H9 (cell line): ENCODE results near the gene NF1. TPM values are rescaled to one million over a fixed set of nuclear protein-coding genes. Genes with fewer than 3 reads are reported as not detected.

ENCODE experiments used
- DNase-seq: peaks from one replicate; pipeline ENCODE4 v3.0.0-alpha.2; 2017
- H2AFZ ChIP-seq: one replicate; pipeline ENCODE4 v1.6.1; 2013; ENCODE audit warnings: mild to moderate bottlenecking, low read length, control low read depth, moderate library complexity
- H2AK5ac ChIP-seq: 2 replicates; pipeline ENCODE4 v1.6.1; 2013; ENCODE audit warnings: low read length, control low read depth, mixed read lengths; ENCODE audit not compliant: insufficient read length
- H2BK120ac ChIP-seq: one replicate; pipeline ENCODE4 v1.6.1; 2013; ENCODE audit warnings: low read depth, mild to moderate bottlenecking, low read length, control low read depth, inconsistent platforms; ENCODE audit not compliant: poor library complexity, severe bottlenecking
- H2BK12ac ChIP-seq: 2 replicates; pipeline ENCODE4 v1.6.1; 2013; ENCODE audit warnings: low read length, control low read depth, mixed read lengths, low read depth; ENCODE audit not compliant: insufficient read length
- H2BK15ac ChIP-seq: 2 replicates; pipeline ENCODE4 v1.6.1; 2013; ENCODE audit warnings: low read depth, low read length, control low read depth
- H2BK20ac ChIP-seq: one replicate; pipeline ENCODE4 v1.6.1; 2013; ENCODE audit warnings: low read depth, mild to moderate bottlenecking, low read length, control low read depth, inconsistent platforms; ENCODE audit not compliant: poor library complexity, severe bottlenecking
- H2BK5ac ChIP-seq: 2 replicates; pipeline ENCODE4 v1.6.1; 2013; ENCODE audit warnings: low read length, control low read depth, mixed read lengths; ENCODE audit not compliant: insufficient read length
- H3K14ac ChIP-seq: 2 replicates; pipeline ENCODE4 v1.6.1; 2013; ENCODE audit warnings: low read length, control low read depth; ENCODE audit not compliant: insufficient read depth
- H3K18ac ChIP-seq: 2 replicates; pipeline ENCODE4 v1.6.1; 2013; ENCODE audit warnings: low read depth, mild to moderate bottlenecking, mixed read lengths, low read length, control low read depth; ENCODE audit not compliant: insufficient read length
- H3K23ac ChIP-seq: 2 replicates; pipeline ENCODE4 v1.6.1; 2013; ENCODE audit warnings: low read length, control low read depth, mixed read lengths, low read depth; ENCODE audit not compliant: insufficient read length
- H3K23me2 ChIP-seq: 2 replicates; pipeline ENCODE4 v1.6.1; 2013; ENCODE audit warnings: low read depth, mild to moderate bottlenecking, mixed read lengths, low read length, control low read depth; ENCODE audit not compliant: insufficient read length, poor library complexity, severe bottlenecking
- H3K27ac ChIP-seq: 2 replicates; pipeline ENCODE4 v1.5.1; 2013; ENCODE audit warnings: low read length, control low read depth, mixed read lengths, low read depth; ENCODE audit not compliant: insufficient read length
- H3K27me3 ChIP-seq: 2 replicates; pipeline ENCODE4 v1.6.1; 2013; ENCODE audit warnings: low read length, control low read depth, inconsistent platforms; ENCODE audit not compliant: insufficient read depth
- H3K4ac ChIP-seq: 2 replicates; pipeline ENCODE4 v1.6.1; 2013; ENCODE audit warnings: low read depth, mild to moderate bottlenecking, control low read depth, inconsistent platforms, low read length, moderate library complexity
- H3K4me1 ChIP-seq: 2 replicates; pipeline ENCODE4 v1.6.1; 2013; ENCODE audit warnings: low read length, control low read depth, inconsistent platforms; ENCODE audit not compliant: insufficient read depth
- H3K4me2 ChIP-seq: 2 replicates; pipeline ENCODE4 v1.6.1; 2013; ENCODE audit warnings: low read length, control low read depth, mixed read lengths; ENCODE audit not compliant: insufficient read length, insufficient read depth
- H3K56ac ChIP-seq: 2 replicates; pipeline ENCODE4 v1.6.1; 2013; ENCODE audit warnings: low read depth, mild to moderate bottlenecking, mixed read lengths, low read length, control low read depth; ENCODE audit not compliant: insufficient read length
- H3K79me1 ChIP-seq: 2 replicates; pipeline ENCODE4 v1.6.1; 2013; ENCODE audit warnings: low read depth, mild to moderate bottlenecking, moderate library complexity, low read length, control low read depth, inconsistent platforms; ENCODE audit not compliant: insufficient read depth, poor library complexity, severe bottlenecking
- H3K79me2 ChIP-seq: 2 replicates; pipeline ENCODE4 v1.6.1; 2013; ENCODE audit warnings: low read length, control low read depth, inconsistent platforms; ENCODE audit not compliant: insufficient read depth
- H3K9ac ChIP-seq: 2 replicates; pipeline ENCODE4 v1.6.1; 2013; ENCODE audit warnings: low read length, control low read depth, mixed read lengths; ENCODE audit not compliant: insufficient read length; ENCODE audit errors: extremely low read depth
- H3K9me3 ChIP-seq: one replicate; pipeline ENCODE4 v1.6.1; 2013; ENCODE audit warnings: low read depth, low read length, inconsistent platforms; ENCODE audit not compliant: control insufficient read depth
- H3T11ph ChIP-seq: one replicate; pipeline ENCODE4 v1.6.1; 2013; ENCODE audit warnings: mild to moderate bottlenecking, low read length, control low read depth, inconsistent platforms
- H4K20me1 ChIP-seq: one replicate; pipeline ENCODE4 v1.6.1; 2013; ENCODE audit not compliant: control insufficient read depth, insufficient read length, insufficient read depth
- H4K5ac ChIP-seq: 2 replicates; pipeline ENCODE4 v1.6.1; 2013; ENCODE audit warnings: low read depth, mild to moderate bottlenecking, mixed read lengths, low read length, control low read depth; ENCODE audit not compliant: insufficient read length
- H4K8ac ChIP-seq: replicated peaks from 2 replicates; pipeline ENCODE4 v1.6.1; 2013; ENCODE audit warnings: low read length, control low read depth, mixed read lengths, low read depth; ENCODE audit not compliant: insufficient read length
- H4K91ac ChIP-seq: 2 replicates; pipeline ENCODE4 v1.6.1; 2013; ENCODE audit warnings: low read depth, mild to moderate bottlenecking, moderate library complexity, mixed read lengths, low read length, control low read depth; ENCODE audit not compliant: insufficient read length
- H3K27ac Mint-ChIP-seq, 3 experiments: 2 replicates in 2 of 3; 3 replicates in 1 of 3; pipeline ENCODE4 v1.8.0; 2020 to 2021; ENCODE audit warnings: mixed read lengths in 3 of 3, mild to moderate bottlenecking in 1 of 3, moderate library complexity in 1 of 3
- H3K27me3 Mint-ChIP-seq: 2 replicates; pipeline ENCODE4 v1.8.0; 2021; ENCODE audit warnings: low read depth, mild to moderate bottlenecking, moderate library complexity, mixed read lengths
- H3K36me3 Mint-ChIP-seq, 3 experiments: 2 replicates in 2 of 3; 3 replicates in 1 of 3; pipeline ENCODE4 v1.8.0; 2020 to 2021; ENCODE audit warnings: low read depth in 3 of 3, mixed read lengths in 3 of 3; ENCODE audit not compliant: insufficient read depth in 1 of 3
- H3K4me1 Mint-ChIP-seq, 2 experiments: 2 replicates each; pipeline ENCODE4 v1.8.0; 2020; ENCODE audit warnings: mixed read lengths in 2 of 2
- H3K4me3 Mint-ChIP-seq, 2 experiments: 2 replicates in 1 of 2; 3 replicates in 1 of 2; pipeline ENCODE4 v1.8.0; 2020 to 2021; ENCODE audit warnings: mild to moderate bottlenecking in 2 of 2, mixed read lengths in 2 of 2, moderate library complexity in 1 of 2
- H3K9me3 Mint-ChIP-seq, 2 experiments: 2 replicates in 1 of 2; 3 replicates in 1 of 2; pipeline ENCODE4 v1.8.0; 2020; ENCODE audit warnings: mild to moderate bottlenecking in 2 of 2, mixed read lengths in 2 of 2, moderate library complexity in 1 of 2
- WGBS: extraction: QIAGEN DNeasy Blood & Tissue Kit; methylation state at CpG from one replicate; pipeline ENCODE4 v1.1.7; 2013; ENCODE audit warnings: missing lambda C conversion rate, low lambda C conversion rate, mixed read lengths; ENCODE audit not compliant: insufficient read length; ENCODE audit errors: extremely low coverage; 5-methylcytosine and 5-hydroxymethylcytosine counted together
- total RNA-seq: library from RNA; stranded (reverse); gene quantifications from 2 replicates; pipeline ENCODE4 v1.2.1, GENCODE V29; 2021
- TF ChIP-seq, protein P1 (sequence below): fragments of 200-600 bp; sonication (generic); conservative IDR thresholded peaks from 3 replicates; pipeline ENCODE4 v1.8.0; 2021; ENCODE audit warnings: antibody characterized with exemption, mild to moderate bottlenecking

NF1 gene
- total RNA-seq, 1 experiment from 2014 or later, result 38.1 TPM

- no peaks in the 10 kb centered on the region for H3K79me2 ChIP-seq
- no peaks in the 10 kb centered on the region for H3K27me3 ChIP-seq
- no peak overlapping the region for H2BK12ac ChIP-seq
- no peak overlapping the region for H3K9ac ChIP-seq
- peaks cover 27 to 62% of the 10 kb centered on the region in 2 experiments for H3K4me1 Mint-ChIP-seq
- no peak overlapping the region for H3K23ac ChIP-seq
- no peaks in the 10 kb centered on the region for H3K36me3 Mint-ChIP-seq
- no peak overlapping the region for H3K27ac ChIP-seq
- WGBS, result no CpG with 5 or more reads among the region's 4 CpGs
- no peaks in the 10 kb centered on the region for H3K9me3 ChIP-seq
- H2BK15ac ChIP-seq, result no peak overlapping the region
- H3K23me2 ChIP-seq, result no peaks in the 10 kb centered on the region
- no peak overlapping the region for H3K27ac Mint-ChIP-seq
- H3K4me1 ChIP-seq, result no peaks in the 10 kb centered on the region; the same call in 1 of the 2 replicates
- no peak overlapping the region for H2BK120ac ChIP-seq
- H3K27me3 Mint-ChIP-seq, result no peaks in the 10 kb centered on the region
- TF ChIP-seq, protein P1, sequence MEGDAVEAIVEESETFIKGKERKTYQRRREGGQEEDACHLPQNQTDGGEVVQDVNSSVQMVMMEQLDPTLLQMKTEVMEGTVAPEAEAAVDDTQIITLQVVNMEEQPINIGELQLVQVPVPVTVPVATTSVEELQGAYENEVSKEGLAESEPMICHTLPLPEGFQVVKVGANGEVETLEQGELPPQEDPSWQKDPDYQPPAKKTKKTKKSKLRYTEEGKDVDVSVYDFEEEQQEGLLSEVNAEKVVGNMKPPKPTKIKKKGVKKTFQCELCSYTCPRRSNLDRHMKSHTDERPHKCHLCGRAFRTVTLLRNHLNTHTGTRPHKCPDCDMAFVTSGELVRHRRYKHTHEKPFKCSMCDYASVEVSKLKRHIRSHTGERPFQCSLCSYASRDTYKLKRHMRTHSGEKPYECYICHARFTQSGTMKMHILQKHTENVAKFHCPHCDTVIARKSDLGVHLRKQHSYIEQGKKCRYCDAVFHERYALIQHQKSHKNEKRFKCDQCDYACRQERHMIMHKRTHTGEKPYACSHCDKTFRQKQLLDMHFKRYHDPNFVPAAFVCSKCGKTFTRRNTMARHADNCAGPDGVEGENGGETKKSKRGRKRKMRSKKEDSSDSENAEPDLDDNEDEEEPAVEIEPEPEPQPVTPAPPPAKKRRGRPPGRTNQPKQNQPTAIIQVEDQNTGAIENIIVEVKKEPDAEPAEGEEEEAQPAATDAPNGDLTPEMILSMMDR, result no peak
- no peak for DNase-seq
- no peak overlapping the region for H2AK5ac ChIP-seq
- no peak overlapping the region for H2AFZ ChIP-seq
- no peaks in the 10 kb centered on the region; a peak in 1 of 5 replicates for H3K9me3 Mint-ChIP-seq
- H3K79me1 ChIP-seq, result no peaks in the 10 kb centered on the region
- H3K4me2 ChIP-seq, result no peak overlapping the region
- H3K56ac ChIP-seq, result no peak overlapping the region
- H2BK20ac ChIP-seq, result no peak overlapping the region
- no peak overlapping the region for H3K4me3 Mint-ChIP-seq
- no peak overlapping the region for H3K4ac ChIP-seq
- no peak overlapping the region for H4K91ac ChIP-seq
- peaks cover 4% of the 10 kb centered on the region for H4K20me1 ChIP-seq
- H2BK5ac ChIP-seq, result no peak overlapping the region
- H3K14ac ChIP-seq, result no peak overlapping the region; the same call in 1 of the 2 replicates
- no peak overlapping the region for H3T11ph ChIP-seq
- no peak overlapping the region for H3K18ac ChIP-seq
- no peak overlapping the region for H4K8ac ChIP-seq
- no peak overlapping the region for H4K5ac ChIP-seq
Observed at GRCh38 chr17:31408586-31408985, 313.8 kb downstream of the NF1 start.
